GM15510 (cell line): ENCODE data around the gene SMIM28.

ENCODE experiments used
- POLR2A ChIP-seq: IDR thresholded peaks from 3 replicates; pipeline ENCODE4 v1.6.1; 2011; ENCODE audit warnings: borderline replicate concordance; ENCODE audit not compliant: insufficient read length; ENCODE audit errors: extremely low read depth

SMIM28 gene

GRCh38 chr6:138370631-138371451 lies 6.9 kb upstream of the SMIM28 start:
- no peak for TF ChIP-seq POLR2A

GRCh38 chr6:138371452-138371711 lies 6.3 kb upstream of the SMIM28 start:
- TF ChIP-seq POLR2A: no peak

GRCh38 chr6:138371720-138372119 lies 6.0 kb upstream of the SMIM28 start:
- no peak for TF ChIP-seq POLR2A

- no peak for TF ChIP-seq POLR2A
Observed at GRCh38 chr6:138372711-138373463, 4.8 kb upstream of the SMIM28 start.

GRCh38 chr6:138374230-138374629 lies 3.5 kb upstream of the SMIM28 start:
- TF ChIP-seq POLR2A: no peak

GRCh38 chr6:138374815-138375214 lies 2.9 kb upstream of the SMIM28 start:
- no peak for TF ChIP-seq POLR2A

- TF ChIP-seq POLR2A: no peak
Observed at GRCh38 chr6:138377042-138377441, 663 bp upstream of the SMIM28 start.

GRCh38 chr6:138378463-138378862 lies 758 bp downstream of the SMIM28 start:
- TF ChIP-seq POLR2A: no peak

GRCh38 chr6:138382498-138383265 lies 5.0 kb downstream of the SMIM28 start:
- no peak for TF ChIP-seq POLR2A

- TF ChIP-seq POLR2A: no peak
Observed at GRCh38 chr6:138383776-138384175, 6.1 kb downstream of the SMIM28 start.

GRCh38 chr6:138386897-138387296 lies 9.2 kb downstream of the SMIM28 start:
- TF ChIP-seq POLR2A: no peak

- TF ChIP-seq POLR2A: no peak
Observed at GRCh38 chr6:138387577-138388368, 10.1 kb downstream of the SMIM28 start.

GRCh38 chr6:138389551-138389950 lies 11.8 kb downstream of the SMIM28 start:
- TF ChIP-seq POLR2A: no peak

GRCh38 chr6:138393871-138394783 lies 16.4 kb downstream of the SMIM28 start:
- TF ChIP-seq POLR2A: no peak

- no peak for TF ChIP-seq POLR2A
Observed at GRCh38 chr6:138396709-138397108, 19.0 kb downstream of the SMIM28 start.
